Right lobe of liver (tissue), 4 donors: ENCODE results near the gene CACNA1D.

Source experiments
- POLR2A ChIP-seq: fragments of 450-650 bp; IDR thresholded peaks from one replicate; pipeline ENCODE4 v1.6.1; 2017; ENCODE audit warnings: antibody characterized with exemption, mild to moderate bottlenecking
- TF ChIP-seq, protein P1 (sequence below), 4 donors: fragments of 200-600 bp in 3 of 4; fragments of 450-650 bp in 1 of 4; IDR thresholded peaks; one replicate each; pipeline versions ENCODE4 v1.5.1 to v1.8.0; 2016 to 2022; ENCODE audit warnings: antibody characterized with exemption in 4 of 4, mild to moderate bottlenecking in 2 of 4
- donor health status: DM: no; HTN: no; CAD: no.
- donor health status: DM: no; HTN: no; CAD: no.
- donor health status: DM: no; HTN: yes; CAD: no.

DNA sequence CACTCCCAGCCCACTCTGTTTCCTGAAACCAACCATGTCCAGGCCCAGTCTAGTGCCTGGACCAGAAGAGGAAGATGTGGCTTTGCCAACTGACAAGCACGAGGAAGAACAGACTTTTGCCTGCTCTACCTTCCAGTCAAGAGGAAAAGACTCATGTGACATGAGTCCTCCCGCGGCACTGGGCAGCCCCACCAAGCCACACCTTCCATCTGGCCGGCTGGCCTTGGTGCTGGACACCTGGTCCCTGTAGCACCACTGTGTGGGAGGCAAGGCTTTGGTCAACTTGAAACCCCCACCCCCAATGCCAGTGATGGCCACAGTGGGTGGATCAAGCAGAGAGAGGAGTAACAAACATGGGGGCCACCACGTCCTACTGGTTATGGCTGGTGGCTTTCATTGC, 339.3 kb downstream of the CACNA1D start:
- TF ChIP-seq POLR2A: no peak
- TF ChIP-seq, protein P1, sequence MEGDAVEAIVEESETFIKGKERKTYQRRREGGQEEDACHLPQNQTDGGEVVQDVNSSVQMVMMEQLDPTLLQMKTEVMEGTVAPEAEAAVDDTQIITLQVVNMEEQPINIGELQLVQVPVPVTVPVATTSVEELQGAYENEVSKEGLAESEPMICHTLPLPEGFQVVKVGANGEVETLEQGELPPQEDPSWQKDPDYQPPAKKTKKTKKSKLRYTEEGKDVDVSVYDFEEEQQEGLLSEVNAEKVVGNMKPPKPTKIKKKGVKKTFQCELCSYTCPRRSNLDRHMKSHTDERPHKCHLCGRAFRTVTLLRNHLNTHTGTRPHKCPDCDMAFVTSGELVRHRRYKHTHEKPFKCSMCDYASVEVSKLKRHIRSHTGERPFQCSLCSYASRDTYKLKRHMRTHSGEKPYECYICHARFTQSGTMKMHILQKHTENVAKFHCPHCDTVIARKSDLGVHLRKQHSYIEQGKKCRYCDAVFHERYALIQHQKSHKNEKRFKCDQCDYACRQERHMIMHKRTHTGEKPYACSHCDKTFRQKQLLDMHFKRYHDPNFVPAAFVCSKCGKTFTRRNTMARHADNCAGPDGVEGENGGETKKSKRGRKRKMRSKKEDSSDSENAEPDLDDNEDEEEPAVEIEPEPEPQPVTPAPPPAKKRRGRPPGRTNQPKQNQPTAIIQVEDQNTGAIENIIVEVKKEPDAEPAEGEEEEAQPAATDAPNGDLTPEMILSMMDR (IDR thresholded peaks at IDR 0.05): no peak
